HUES6 (cell line): ENCODE results near the gene RYR3.

Source experiments
- H3K27ac ChIP-seq: 2 replicates; pipeline ENCODE4 v1.7.0; 2013; ENCODE audit warnings: low read depth, mild to moderate bottlenecking, low read length, inconsistent platforms
- H3K27me3 ChIP-seq: 2 replicates; pipeline ENCODE4 v1.6.1; 2013; ENCODE audit warnings: low read length; ENCODE audit not compliant: control insufficient read depth, insufficient read depth
- H3K36me3 ChIP-seq: 2 replicates; pipeline ENCODE4 v1.6.1; 2013; ENCODE audit warnings: low read length; ENCODE audit not compliant: control insufficient read depth, insufficient read depth
- H3K4me1 ChIP-seq: 2 replicates; pipeline ENCODE4 v1.6.1; 2013; ENCODE audit warnings: low read length; ENCODE audit not compliant: control insufficient read depth, insufficient read depth
- H3K4me3 ChIP-seq: 2 replicates; pipeline ENCODE4 v1.5.1; 2013; ENCODE audit warnings: low read depth, low read length
- H3K9ac ChIP-seq: one replicate; pipeline ENCODE4 v1.6.1; 2013; ENCODE audit warnings: mild to moderate bottlenecking, low read length
- H3K9me3 ChIP-seq: 2 replicates; pipeline ENCODE4 v1.6.1; 2013; ENCODE audit warnings: low read depth, low read length; ENCODE audit not compliant: control insufficient read depth, insufficient read depth

Gene RYR3

GRCh38 chr15:33907326-33907725 is 596.6 kb downstream of the RYR3 start:
- H3K36me3 ChIP-seq: no peaks in the 10 kb centered on the region
- peaks cover 21% of the 10 kb centered on the region for H3K4me1 ChIP-seq
- no peaks in the 10 kb centered on the region for H3K9me3 ChIP-seq
- H3K9ac ChIP-seq: no peak overlapping the region
- no peaks in the 10 kb centered on the region for H3K27me3 ChIP-seq
- H3K27ac ChIP-seq: no peak overlapping the region
- no peak overlapping the region for H3K4me3 ChIP-seq

- H3K36me3 ChIP-seq: no peaks in the 10 kb centered on the region
- H3K4me1 ChIP-seq: peaks cover 21% of the 10 kb centered on the region
- no peak overlapping the region for H3K9ac ChIP-seq
- no peaks in the 10 kb centered on the region for H3K9me3 ChIP-seq
- no peak overlapping the region for H3K27ac ChIP-seq
- no peak overlapping the region for H3K4me3 ChIP-seq
- no peaks in the 10 kb centered on the region for H3K27me3 ChIP-seq
These were observed 597.6 kb downstream of the RYR3 start for GRCh38 chr15:33908406-33908805.

GRCh38 chr15:33910741-33911140 is 600.0 kb downstream of the RYR3 start:
- H3K4me1 ChIP-seq: peaks cover 27% of the 10 kb centered on the region
- no peak overlapping the region for H3K27ac ChIP-seq
- no peaks in the 10 kb centered on the region for H3K36me3 ChIP-seq
- H3K9me3 ChIP-seq: no peaks in the 10 kb centered on the region
- H3K9ac ChIP-seq: no peak overlapping the region
- no peaks in the 10 kb centered on the region for H3K27me3 ChIP-seq
- H3K4me3 ChIP-seq: no peak overlapping the region

DNA sequence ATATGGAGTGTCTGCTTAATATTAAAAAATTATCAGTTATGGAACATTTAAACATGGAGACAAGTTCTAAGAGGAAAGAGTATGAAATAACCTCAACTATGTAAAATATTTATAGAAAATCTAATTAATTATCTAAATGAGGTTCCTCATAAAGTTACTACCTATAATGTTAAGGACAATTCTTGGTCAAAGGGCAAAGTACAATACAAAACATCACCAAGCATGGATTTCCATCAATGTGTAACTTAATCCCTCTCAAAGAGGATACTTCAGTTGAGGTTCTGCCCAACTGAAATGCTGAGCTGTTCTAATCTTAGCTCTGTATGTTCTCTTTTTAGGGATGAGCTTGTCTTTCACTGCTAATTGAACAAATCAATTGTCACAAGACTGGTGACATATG is 601.6 kb downstream of the RYR3 start:
- Histone ChIP-seq H3K27me3 (no peaks in the 10 kb centered on the region), H3K36me3 (no peaks in the 10 kb centered on the region), H3K4me1 (peaks cover 27% of the 10 kb centered on the region), H3K9me3 (no peaks in the 10 kb centered on the region), H3K9ac (no peak overlapping the region), H3K4me3 (no peak overlapping the region), H3K27ac (no peak overlapping the region)

GRCh38 chr15:33913459-33913858 is 602.7 kb downstream of the RYR3 start:
- Histone ChIP-seq H3K36me3 (no peaks in the 10 kb centered on the region), H3K4me1 (peaks cover 18% of the 10 kb centered on the region), H3K27ac (no peak overlapping the region), H3K4me3 (no peak overlapping the region), H3K9me3 (no peaks in the 10 kb centered on the region), H3K9ac (no peak overlapping the region), H3K27me3 (no peaks in the 10 kb centered on the region)
